GM18526 (cell line): ENCODE data around the gene HINFP.

Experiments
- POLR2A ChIP-seq: IDR thresholded peaks from 3 replicates; pipeline ENCODE4 v1.6.1; 2011; ENCODE audit not compliant: insufficient read length; ENCODE audit errors: extremely low read depth

Gene HINFP

DNA sequence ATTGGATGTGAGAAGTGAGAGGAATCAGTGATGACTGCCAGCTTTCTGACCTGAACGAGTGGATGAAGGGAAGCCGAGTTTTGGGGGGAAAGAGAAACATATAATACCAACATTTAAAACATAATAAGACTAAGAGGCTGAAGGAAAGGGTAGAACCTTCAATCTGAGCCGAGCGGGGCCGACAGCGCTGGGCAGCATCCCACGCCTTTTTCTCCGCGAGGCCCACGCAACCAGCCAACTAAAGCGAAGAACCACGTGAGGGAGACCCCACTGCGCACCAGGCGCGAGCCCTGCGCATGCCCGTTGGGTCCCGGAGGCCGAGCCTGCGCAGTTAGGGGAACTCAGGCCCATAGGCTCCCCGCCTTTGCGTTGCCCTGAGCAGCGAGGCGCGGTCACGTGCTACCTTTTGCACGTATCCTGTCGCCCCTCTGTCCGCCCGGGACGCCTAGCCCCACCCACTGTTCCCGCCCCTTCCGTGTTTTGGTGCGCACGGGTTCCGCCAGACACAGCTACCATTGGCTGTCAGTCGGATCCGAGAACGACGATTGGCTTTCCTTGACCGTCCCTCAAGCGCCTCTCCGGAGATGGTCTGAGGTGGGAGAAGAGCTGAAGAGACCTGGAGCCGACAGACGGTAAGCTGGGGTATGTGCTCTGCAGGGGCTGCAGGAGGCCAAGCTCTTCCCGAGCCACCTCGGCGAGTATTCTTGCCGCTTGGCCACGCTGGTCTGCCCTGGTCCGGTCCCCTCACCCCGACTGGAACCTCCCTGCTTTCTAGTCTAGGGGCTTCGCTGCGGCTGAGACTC, at the start of gene HINFP:
Gene HINFP (plus strand): TSS at position 573 of the 803 bp plus-strand sequence. CDS start 5,365 bp downstream, outside the sequence.
- peak; percentile 73 for TF ChIP-seq POLR2A

- TF ChIP-seq POLR2A = no peak
Observed at GRCh38 chr11:119077839-119078238, 43.5 kb upstream of the HINFP start.

GRCh38 chr11:119078675-119079420, 42.5 kb upstream of the HINFP start:
- no peak for TF ChIP-seq POLR2A

GRCh38 chr11:119081682-119082260, 39.6 kb upstream of the HINFP start:
- no peak for TF ChIP-seq POLR2A

DNA sequence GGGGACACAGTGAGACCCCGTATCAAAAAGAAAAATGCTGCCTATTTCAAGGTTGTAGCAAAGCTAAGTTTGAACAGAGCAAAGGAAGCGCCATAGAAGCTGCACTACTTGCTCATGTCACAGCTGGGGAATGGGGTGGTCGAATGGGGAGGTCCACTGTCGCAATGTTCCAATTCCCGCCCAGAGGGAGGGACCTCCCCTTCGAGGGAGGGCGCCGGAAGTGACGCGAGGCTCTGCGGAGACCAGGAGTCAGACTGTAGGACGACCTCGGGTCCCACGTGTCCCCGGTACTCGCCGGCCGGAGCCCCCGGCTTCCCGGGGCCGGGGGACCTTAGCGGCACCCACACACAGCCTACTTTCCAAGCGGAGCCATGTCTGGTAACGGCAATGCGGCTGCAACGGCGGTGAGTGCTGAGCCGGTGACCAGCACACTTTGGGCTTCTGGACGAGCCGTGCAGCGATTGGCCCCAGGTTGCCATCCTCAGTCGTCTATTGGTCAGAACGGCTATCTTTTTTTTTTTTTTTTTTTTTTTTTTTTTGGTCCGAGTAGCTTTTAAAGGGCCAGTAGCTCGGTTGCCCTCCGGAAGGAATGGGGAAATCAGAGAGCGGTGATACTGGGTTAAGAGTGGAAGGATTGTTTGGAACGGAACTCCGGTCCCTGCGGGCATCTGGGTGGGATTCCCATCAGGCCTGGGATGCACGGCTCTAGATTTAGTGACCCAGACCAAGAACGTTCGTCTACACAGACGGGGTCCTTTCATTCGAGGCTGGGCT, 36.5 kb upstream of the HINFP start, which contains the start of gene HMBS:
Gene HMBS (plus strand): TSS at position 219 of the 774 bp plus-strand sequence. CDS start 153 bp downstream, at position 372.
- TF ChIP-seq POLR2A = peak; percentile 88

DNA sequence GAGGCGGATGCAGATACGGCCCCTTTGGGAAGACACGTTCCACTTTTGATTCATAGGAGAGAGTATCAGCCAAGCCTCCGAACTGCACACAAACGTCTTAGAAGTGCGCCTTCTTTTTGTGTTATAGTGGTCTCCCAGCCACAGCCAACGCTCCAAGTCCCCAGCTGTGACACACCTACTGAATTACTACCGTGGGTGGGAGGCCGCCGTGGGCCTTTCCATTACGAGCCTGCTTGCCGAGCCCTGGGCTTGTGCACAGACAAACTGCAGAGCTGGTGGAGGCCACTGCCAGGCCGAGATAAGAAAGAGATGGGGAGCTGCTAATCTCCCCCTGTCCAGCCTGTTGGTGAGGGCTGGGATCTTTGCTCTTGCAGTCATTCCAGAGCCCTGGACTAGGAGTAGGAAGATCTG, 35.9 kb upstream of the HINFP start:
- no peak for TF ChIP-seq POLR2A

DNA sequence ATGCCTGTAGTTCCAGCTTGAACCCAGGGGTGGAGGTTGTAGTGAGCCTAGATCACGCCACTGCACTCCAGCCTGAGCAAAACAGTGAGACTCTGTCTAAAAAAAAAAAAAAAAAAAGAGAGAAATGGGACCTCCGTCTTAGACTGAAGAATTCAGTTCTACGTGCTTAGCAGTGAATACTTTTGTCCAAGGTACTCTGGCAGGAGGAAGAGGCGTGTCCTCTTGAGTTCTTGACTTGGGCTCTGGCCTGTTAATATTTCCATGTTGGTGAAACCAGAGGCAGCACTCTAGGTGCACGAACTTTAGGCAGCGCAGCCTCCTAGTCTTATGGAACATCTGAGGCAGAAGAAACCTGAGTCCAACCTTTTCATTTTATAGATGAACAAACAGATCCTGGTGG, 34.3 kb upstream of the HINFP start:
- TF ChIP-seq POLR2A = no peak

- TF ChIP-seq POLR2A = no peak
Observed at GRCh38 chr11:119087747-119088241, 33.6 kb upstream of the HINFP start.

DNA sequence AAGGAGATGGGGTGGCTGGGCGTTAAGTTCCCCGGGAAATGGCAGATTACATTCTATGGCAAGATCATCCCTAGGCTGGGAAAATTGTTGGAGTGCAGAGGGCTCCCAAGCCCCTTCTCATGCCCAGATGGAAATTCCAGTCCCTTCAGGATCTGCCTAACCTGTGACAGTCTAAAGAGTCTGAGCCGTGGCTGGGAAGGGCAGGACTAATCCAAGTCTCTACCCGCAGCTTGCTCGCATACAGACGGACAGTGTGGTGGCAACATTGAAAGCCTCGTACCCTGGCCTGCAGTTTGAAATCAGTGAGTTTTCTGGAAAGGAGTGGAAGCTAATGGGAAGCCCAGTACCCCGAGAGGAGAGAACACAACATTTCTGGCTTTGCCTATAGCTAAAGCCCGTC, 33.0 kb upstream of the HINFP start:
- TF ChIP-seq POLR2A = no peak

GRCh38 chr11:119089319-119089718, 32.1 kb upstream of the HINFP start:
- TF ChIP-seq POLR2A = no peak

DNA sequence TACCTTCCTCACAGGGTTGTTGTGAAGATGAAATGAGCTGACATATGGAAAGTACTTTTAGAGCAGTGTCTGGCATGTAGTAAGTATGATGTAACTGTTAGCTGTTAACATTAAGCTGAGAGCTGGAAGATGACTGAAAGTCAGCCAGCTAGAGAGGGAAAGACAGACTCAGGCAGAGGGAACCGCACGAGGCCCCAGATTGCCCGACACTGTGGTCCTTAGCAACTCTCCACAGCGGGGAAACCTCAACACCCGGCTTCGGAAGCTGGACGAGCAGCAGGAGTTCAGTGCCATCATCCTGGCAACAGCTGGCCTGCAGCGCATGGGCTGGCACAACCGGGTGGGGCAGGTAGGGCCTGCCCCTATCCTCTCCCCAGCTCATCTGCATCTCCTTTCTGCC, 30.2 kb upstream of the HINFP start:
- no peak for TF ChIP-seq POLR2A

GRCh38 chr11:119091966-119092879, 29.2 kb upstream of the HINFP start:
- TF ChIP-seq POLR2A = peak; percentile 15

DNA sequence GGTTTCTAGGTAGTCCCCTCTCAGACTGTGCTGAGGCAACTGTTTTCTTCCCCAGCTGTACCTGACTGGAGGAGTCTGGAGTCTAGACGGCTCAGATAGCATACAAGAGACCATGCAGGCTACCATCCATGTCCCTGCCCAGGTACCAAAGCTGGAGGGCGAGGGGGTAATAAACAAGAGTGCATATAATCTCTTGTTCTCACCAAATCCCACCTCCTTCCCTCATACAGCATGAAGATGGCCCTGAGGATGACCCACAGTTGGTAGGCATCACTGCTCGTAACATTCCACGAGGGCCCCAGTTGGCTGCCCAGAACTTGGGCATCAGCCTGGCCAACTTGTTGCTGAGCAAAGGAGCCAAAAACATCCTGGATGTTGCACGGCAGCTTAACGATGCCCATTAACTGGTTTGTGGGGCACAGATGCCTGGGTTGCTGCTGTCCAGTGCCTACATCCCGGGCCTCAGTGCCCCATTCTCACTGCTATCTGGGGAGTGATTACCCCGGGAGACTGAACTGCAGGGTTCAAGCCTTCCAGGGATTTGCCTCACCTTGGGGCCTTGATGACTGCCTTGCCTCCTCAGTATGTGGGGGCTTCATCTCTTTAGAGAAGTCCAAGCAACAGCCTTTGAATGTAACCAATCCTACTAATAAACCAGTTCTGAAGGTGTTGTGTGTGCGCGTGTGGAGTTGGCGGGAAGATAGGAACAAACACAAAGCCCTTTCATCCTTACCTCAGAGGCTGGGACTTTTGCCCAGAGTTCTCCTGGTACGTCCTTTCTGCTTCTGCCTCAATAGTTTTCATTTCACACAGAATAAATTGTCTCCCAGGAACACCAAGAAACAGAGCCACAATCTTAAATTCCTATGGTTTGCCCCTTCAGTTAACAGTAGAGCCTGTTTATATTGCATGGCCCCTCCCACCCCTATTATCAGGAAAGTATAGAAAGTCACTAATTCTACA, 28.2 kb upstream of the HINFP start:
- no peak for TF ChIP-seq POLR2A
